ENCODE results near the gene STAB2.

GRCh38 chr12:103705927-103706326 lies 118.9 kb downstream of the STAB2 start:
- TF ChIP-seq CTCF (IDR thresholded peaks at IDR 0.05) = no peak
- no peak for TF ChIP-seq POLR2AphosphoS5 (IDR thresholded peaks at IDR 0.05)
- no peak for TF ChIP-seq EP300 (IDR thresholded peaks at IDR 0.05)
- TF ChIP-seq POLR2A (IDR thresholded peaks at IDR 0.05) = no peak

Measured in gastroesophageal sphincter (tissue), 3 donors.